MM.1S (cell line): ENCODE measurements around the gene EDEM3.

Experiments
- DNase-seq: peaks from one replicate; pipeline ENCODE4 v3.0.0-alpha.2; 2015
- H2AFZ ChIP-seq: fragments of 300-600 bp; sonication (generic); 2 replicates; pipeline ENCODE4 v1.6.0; 2016; ENCODE audit warnings: antibody characterized with exemption, low read length
- H3F3A ChIP-seq: fragments of 300-600 bp; sonication (generic); 2 replicates; pipeline ENCODE4 v1.6.1; 2016; ENCODE audit warnings: mild to moderate bottlenecking, antibody characterized with exemption, low read length, moderate library complexity, mixed read lengths; ENCODE audit not compliant: insufficient read depth
- H3K27ac ChIP-seq: fragments of 300-600 bp; sonication (generic); 2 replicates; pipeline ENCODE4 v1.5.1; 2016; ENCODE audit warnings: mild to moderate bottlenecking, low read length
- H3K27me3 ChIP-seq: fragments of 300-600 bp; sonication (generic); replicated peaks from 2 replicates; pipeline ENCODE4 v1.6.0; 2016; ENCODE audit warnings: low read length; ENCODE audit not compliant: insufficient read depth
- H3K36me3 ChIP-seq: fragments of 300-600 bp; sonication (generic); replicated peaks from 2 replicates; pipeline ENCODE4 v1.6.1; 2016; ENCODE audit warnings: mild to moderate bottlenecking, low read length, mixed read lengths; ENCODE audit not compliant: insufficient read depth
- H3K4me1 ChIP-seq: fragments of 300-600 bp; sonication (generic); 2 replicates; pipeline ENCODE4 v1.6.1; 2016; ENCODE audit warnings: low read length, mixed read lengths
- H3K4me2 ChIP-seq: fragments of 300-600 bp; sonication (generic); 2 replicates; pipeline ENCODE4 v1.6.0; 2016; ENCODE audit warnings: low read depth, low read length
- H3K4me3 ChIP-seq: fragments of 300-600 bp; sonication (generic); 2 replicates; pipeline ENCODE4 v1.5.1; 2016; ENCODE audit warnings: low read length, mixed read lengths
- H3K79me2 ChIP-seq: fragments of 300-600 bp; sonication (generic); 2 replicates; pipeline ENCODE4 v1.6.1; 2016; ENCODE audit warnings: mixed run types, low read length, mixed read lengths
- H3K9ac ChIP-seq: fragments of 300-600 bp; sonication (generic); 2 replicates; pipeline ENCODE4 v1.6.1; 2016; ENCODE audit warnings: low read length, mixed read lengths
- H3K9me2 ChIP-seq: fragments of 300-600 bp; sonication (generic); replicated peaks from 2 replicates; pipeline ENCODE4 v1.6.1; 2016; ENCODE audit warnings: mild to moderate bottlenecking, low read length, mixed read lengths; ENCODE audit not compliant: insufficient read depth
- H3K9me3 ChIP-seq: fragments of 300-600 bp; sonication (generic); replicated peaks from 2 replicates; pipeline ENCODE4 v1.6.1; 2016; ENCODE audit warnings: mild to moderate bottlenecking, low read length, mixed read lengths; ENCODE audit not compliant: insufficient read depth
- H4K20me1 ChIP-seq: fragments of 300-600 bp; sonication (generic); 2 replicates; pipeline ENCODE4 v1.6.1; 2016; ENCODE audit warnings: mild to moderate bottlenecking, low read length, moderate library complexity, mixed read lengths; ENCODE audit not compliant: insufficient read depth
- CTCF ChIP-seq: fragments of 300-600 bp; sonication (generic); IDR thresholded peaks from 2 replicates; pipeline ENCODE4 v1.5.1; 2016; ENCODE audit warnings: antibody characterized with exemption, low read length, mixed read lengths
- EZH2 ChIP-seq: fragments of 300-600 bp; sonication (generic); optimal IDR thresholded peaks from 2 replicates; pipeline ENCODE3; 2017; ENCODE audit warnings: low read depth, mild to moderate bottlenecking, antibody characterized with exemption, low read length, mixed read lengths
- EZH2phosphoT487 ChIP-seq: fragments of 300-600 bp; sonication (generic); IDR thresholded peaks from 2 replicates; pipeline ENCODE4 v1.6.1; 2018; ENCODE audit warnings: antibody characterized with exemption, low read length

Gene EDEM3

GRCh38 chr1:184708084-184708676, 46.5 kb downstream of the EDEM3 start:
- no peaks in the 10 kb centered on the region for H3K9me3 ChIP-seq
- no peaks in the 10 kb centered on the region for H3K4me1 ChIP-seq
- no peak overlapping the region for H3K9ac ChIP-seq
- H3K27ac ChIP-seq: no peak overlapping the region
- no peaks in the 10 kb centered on the region for H3K9me2 ChIP-seq
- H3K79me2 ChIP-seq: peaks cover 17% of the 10 kb centered on the region
- no peak overlapping the region for H3K4me3 ChIP-seq
- TF ChIP-seq EZH2phosphoT487 (no peak), EZH2 (no peak), CTCF (no peak)
- no peak for DNase-seq
- H2AFZ ChIP-seq: no peak overlapping the region
- H3K36me3 ChIP-seq: peaks cover 42% of the 10 kb centered on the region
- no peaks in the 10 kb centered on the region for H3K27me3 ChIP-seq
- H3K4me2 ChIP-seq: no peak overlapping the region
- no peaks in the 10 kb centered on the region for H3F3A ChIP-seq
- no peaks in the 10 kb centered on the region for H4K20me1 ChIP-seq

GRCh38 chr1:184705271-184705670, 49.4 kb downstream of the EDEM3 start:
- H3F3A ChIP-seq: no peaks in the 10 kb centered on the region
- peaks cover 59% of the 10 kb centered on the region for H3K36me3 ChIP-seq

GRCh38 chr1:184701816-184702215, 52.8 kb downstream of the EDEM3 start:
- no peak for DNase-seq
- peaks cover 48% of the 10 kb centered on the region for H3K36me3 ChIP-seq
- no peak overlapping the region for H3K4me2 ChIP-seq
- H3K4me1 ChIP-seq: no peaks in the 10 kb centered on the region
- no peak overlapping the region for H3K27ac ChIP-seq
- H4K20me1 ChIP-seq: 0 out of 2 replicates have a peak, but pooled peaks cover 3% of the 10 kb centered on the region
- H3K4me3 ChIP-seq: no peak overlapping the region
- H3K27me3 ChIP-seq: no peaks in the 10 kb centered on the region
- no peaks in the 10 kb centered on the region for H3F3A ChIP-seq
- no peak overlapping the region for H3K9ac ChIP-seq
- no peaks in the 10 kb centered on the region for H3K9me2 ChIP-seq
- TF ChIP-seq EZH2: no peak
- TF ChIP-seq CTCF: no peak
- no peak for TF ChIP-seq EZH2phosphoT487
- H3K79me2 ChIP-seq: peaks cover 34% of the 10 kb centered on the region
- H3K9me3 ChIP-seq: no peaks in the 10 kb centered on the region
- no peak overlapping the region for H2AFZ ChIP-seq

More at GRCh38 chr1:184705271-184705670, 49.4 kb downstream of the EDEM3 start:
- Histone ChIP-seq H3K9me3 (no peaks in the 10 kb centered on the region), H2AFZ (no peak overlapping the region), H4K20me1 (0 out of 2 replicates have a peak, but pooled peaks cover 3% of the 10 kb centered on the region), H3K27me3 (no peaks in the 10 kb centered on the region), H3K4me1 (no peaks in the 10 kb centered on the region), H3K79me2 (peaks cover 26% of the 10 kb centered on the region), H3K9ac (no peak overlapping the region), H3K4me2 (no peak overlapping the region), H3K27ac (no peak overlapping the region), H3K4me3 (no peak overlapping the region), H3K9me2 (no peaks in the 10 kb centered on the region)
- DNase-seq: no peak
- TF ChIP-seq EZH2phosphoT487 (no peak), EZH2 (no peak), CTCF (no peak)
